H9 (cell line): ENCODE measurements around the gene SLC24A3. TPM values are rescaled to one million over a fixed set of nuclear protein-coding genes. Genes with fewer than 3 reads are reported as not detected.

Experiments
- DNase-seq: peaks from one replicate; pipeline ENCODE4 v3.0.0-alpha.2; 2017
- H2AFZ ChIP-seq: one replicate; pipeline ENCODE4 v1.6.1; 2013; ENCODE audit warnings: mild to moderate bottlenecking, low read length, control low read depth, moderate library complexity
- H2AK5ac ChIP-seq: 2 replicates; pipeline ENCODE4 v1.6.1; 2013; ENCODE audit warnings: low read length, control low read depth, mixed read lengths; ENCODE audit not compliant: insufficient read length
- H2BK120ac ChIP-seq: one replicate; pipeline ENCODE4 v1.6.1; 2013; ENCODE audit warnings: low read depth, mild to moderate bottlenecking, low read length, control low read depth, inconsistent platforms; ENCODE audit not compliant: poor library complexity, severe bottlenecking
- H2BK12ac ChIP-seq: 2 replicates; pipeline ENCODE4 v1.6.1; 2013; ENCODE audit warnings: low read length, control low read depth, mixed read lengths, low read depth; ENCODE audit not compliant: insufficient read length
- H2BK15ac ChIP-seq: 2 replicates; pipeline ENCODE4 v1.6.1; 2013; ENCODE audit warnings: low read depth, low read length, control low read depth
- H2BK20ac ChIP-seq: one replicate; pipeline ENCODE4 v1.6.1; 2013; ENCODE audit warnings: low read depth, mild to moderate bottlenecking, low read length, control low read depth, inconsistent platforms; ENCODE audit not compliant: poor library complexity, severe bottlenecking
- H2BK5ac ChIP-seq: 2 replicates; pipeline ENCODE4 v1.6.1; 2013; ENCODE audit warnings: low read length, control low read depth, mixed read lengths; ENCODE audit not compliant: insufficient read length
- H3K14ac ChIP-seq: 2 replicates; pipeline ENCODE4 v1.6.1; 2013; ENCODE audit warnings: low read length, control low read depth; ENCODE audit not compliant: insufficient read depth
- H3K18ac ChIP-seq: 2 replicates; pipeline ENCODE4 v1.6.1; 2013; ENCODE audit warnings: low read depth, mild to moderate bottlenecking, mixed read lengths, low read length, control low read depth; ENCODE audit not compliant: insufficient read length
- H3K23ac ChIP-seq: 2 replicates; pipeline ENCODE4 v1.6.1; 2013; ENCODE audit warnings: low read length, control low read depth, mixed read lengths, low read depth; ENCODE audit not compliant: insufficient read length
- H3K23me2 ChIP-seq: 2 replicates; pipeline ENCODE4 v1.6.1; 2013; ENCODE audit warnings: low read depth, mild to moderate bottlenecking, mixed read lengths, low read length, control low read depth; ENCODE audit not compliant: insufficient read length, poor library complexity, severe bottlenecking
- H3K27ac ChIP-seq: 2 replicates; pipeline ENCODE4 v1.5.1; 2013; ENCODE audit warnings: low read length, control low read depth, mixed read lengths, low read depth; ENCODE audit not compliant: insufficient read length
- H3K27me3 ChIP-seq: 2 replicates; pipeline ENCODE4 v1.6.1; 2013; ENCODE audit warnings: low read length, control low read depth, inconsistent platforms; ENCODE audit not compliant: insufficient read depth
- H3K4ac ChIP-seq: 2 replicates; pipeline ENCODE4 v1.6.1; 2013; ENCODE audit warnings: low read depth, mild to moderate bottlenecking, control low read depth, inconsistent platforms, low read length, moderate library complexity
- H3K4me1 ChIP-seq: 2 replicates; pipeline ENCODE4 v1.6.1; 2013; ENCODE audit warnings: low read length, control low read depth, inconsistent platforms; ENCODE audit not compliant: insufficient read depth
- H3K4me2 ChIP-seq: 2 replicates; pipeline ENCODE4 v1.6.1; 2013; ENCODE audit warnings: low read length, control low read depth, mixed read lengths; ENCODE audit not compliant: insufficient read length, insufficient read depth
- H3K56ac ChIP-seq: 2 replicates; pipeline ENCODE4 v1.6.1; 2013; ENCODE audit warnings: low read depth, mild to moderate bottlenecking, mixed read lengths, low read length, control low read depth; ENCODE audit not compliant: insufficient read length
- H3K79me1 ChIP-seq: 2 replicates; pipeline ENCODE4 v1.6.1; 2013; ENCODE audit warnings: low read depth, mild to moderate bottlenecking, moderate library complexity, low read length, control low read depth, inconsistent platforms; ENCODE audit not compliant: insufficient read depth, poor library complexity, severe bottlenecking
- H3K79me2 ChIP-seq: 2 replicates; pipeline ENCODE4 v1.6.1; 2013; ENCODE audit warnings: low read length, control low read depth, inconsistent platforms; ENCODE audit not compliant: insufficient read depth
- H3K9ac ChIP-seq: 2 replicates; pipeline ENCODE4 v1.6.1; 2013; ENCODE audit warnings: low read length, control low read depth, mixed read lengths; ENCODE audit not compliant: insufficient read length; ENCODE audit errors: extremely low read depth
- H3K9me3 ChIP-seq: one replicate; pipeline ENCODE4 v1.6.1; 2013; ENCODE audit warnings: low read depth, low read length, inconsistent platforms; ENCODE audit not compliant: control insufficient read depth
- H3T11ph ChIP-seq: one replicate; pipeline ENCODE4 v1.6.1; 2013; ENCODE audit warnings: mild to moderate bottlenecking, low read length, control low read depth, inconsistent platforms
- H4K20me1 ChIP-seq: one replicate; pipeline ENCODE4 v1.6.1; 2013; ENCODE audit not compliant: control insufficient read depth, insufficient read length, insufficient read depth
- H4K5ac ChIP-seq: 2 replicates; pipeline ENCODE4 v1.6.1; 2013; ENCODE audit warnings: low read depth, mild to moderate bottlenecking, mixed read lengths, low read length, control low read depth; ENCODE audit not compliant: insufficient read length
- H4K8ac ChIP-seq: replicated peaks from 2 replicates; pipeline ENCODE4 v1.6.1; 2013; ENCODE audit warnings: low read length, control low read depth, mixed read lengths, low read depth; ENCODE audit not compliant: insufficient read length
- H4K91ac ChIP-seq: 2 replicates; pipeline ENCODE4 v1.6.1; 2013; ENCODE audit warnings: low read depth, mild to moderate bottlenecking, moderate library complexity, mixed read lengths, low read length, control low read depth; ENCODE audit not compliant: insufficient read length
- H3K27ac Mint-ChIP-seq, 3 experiments: 2 replicates in 2 of 3; 3 replicates in 1 of 3; pipeline ENCODE4 v1.8.0; 2020 to 2021; ENCODE audit warnings: mixed read lengths in 3 of 3, mild to moderate bottlenecking in 1 of 3, moderate library complexity in 1 of 3
- H3K27me3 Mint-ChIP-seq: 2 replicates; pipeline ENCODE4 v1.8.0; 2021; ENCODE audit warnings: low read depth, mild to moderate bottlenecking, moderate library complexity, mixed read lengths
- H3K36me3 Mint-ChIP-seq, 3 experiments: 2 replicates in 2 of 3; 3 replicates in 1 of 3; pipeline ENCODE4 v1.8.0; 2020 to 2021; ENCODE audit warnings: low read depth in 3 of 3, mixed read lengths in 3 of 3; ENCODE audit not compliant: insufficient read depth in 1 of 3
- H3K4me1 Mint-ChIP-seq, 2 experiments: 2 replicates each; pipeline ENCODE4 v1.8.0; 2020; ENCODE audit warnings: mixed read lengths in 2 of 2
- H3K4me3 Mint-ChIP-seq, 2 experiments: 2 replicates in 1 of 2; 3 replicates in 1 of 2; pipeline ENCODE4 v1.8.0; 2020 to 2021; ENCODE audit warnings: mild to moderate bottlenecking in 2 of 2, mixed read lengths in 2 of 2, moderate library complexity in 1 of 2
- H3K9me3 Mint-ChIP-seq, 2 experiments: 2 replicates in 1 of 2; 3 replicates in 1 of 2; pipeline ENCODE4 v1.8.0; 2020; ENCODE audit warnings: mild to moderate bottlenecking in 2 of 2, mixed read lengths in 2 of 2, moderate library complexity in 1 of 2
- CTCF ChIP-seq: fragments of 200-600 bp; sonication (generic); conservative IDR thresholded peaks from 3 replicates; pipeline ENCODE4 v1.8.0; 2021; ENCODE audit warnings: antibody characterized with exemption, mild to moderate bottlenecking
- total RNA-seq: library from RNA; stranded (reverse); gene quantifications from 2 replicates; pipeline ENCODE4 v1.2.1, GENCODE V29; 2021

Gene SLC24A3
- total RNA-seq, 1 experiment from 2014 or later, result 0.83 TPM

- no peak overlapping the region for H3T11ph ChIP-seq
- H2BK5ac ChIP-seq, result no peak overlapping the region
- H3K4me2 ChIP-seq, result no peak overlapping the region
- H2AFZ ChIP-seq, result no peak overlapping the region
- no peak overlapping the region for H3K4me3 Mint-ChIP-seq
- H2BK20ac ChIP-seq, result no peak overlapping the region
- H2AK5ac ChIP-seq, result no peak overlapping the region
- H4K91ac ChIP-seq, result no peak overlapping the region
- H3K18ac ChIP-seq, result no peak overlapping the region
- H3K27ac ChIP-seq, result no peak overlapping the region
- no peaks in the 10 kb centered on the region for H4K20me1 ChIP-seq
- no peak for DNase-seq
- H3K23me2 ChIP-seq, result no peaks in the 10 kb centered on the region
- no peak overlapping the region for H3K23ac ChIP-seq
- no peaks in the 10 kb centered on the region for H3K79me2 ChIP-seq
- H3K27me3 ChIP-seq, result no peaks in the 10 kb centered on the region
- H3K9me3 Mint-ChIP-seq, result no peaks in the 10 kb centered on the region
- H3K4me1 ChIP-seq, result no peaks in the 10 kb centered on the region
- no peaks in the 10 kb centered on the region for H3K27me3 Mint-ChIP-seq
- H4K8ac ChIP-seq, result no peak overlapping the region
- H3K14ac ChIP-seq, result no peak overlapping the region
- no peak for TF ChIP-seq CTCF
- H3K4me1 Mint-ChIP-seq, result no peaks in the 10 kb centered on the region
- no peak overlapping the region for H3K4ac ChIP-seq
- H3K9ac ChIP-seq, result no peak overlapping the region
- no peaks in the 10 kb centered on the region for H3K9me3 ChIP-seq
- H4K5ac ChIP-seq, result no peak overlapping the region
- H2BK12ac ChIP-seq, result no peak overlapping the region
- H3K27ac Mint-ChIP-seq, result no peak overlapping the region
- no peaks in the 10 kb centered on the region for H3K36me3 Mint-ChIP-seq
- H2BK15ac ChIP-seq, result no peak overlapping the region
- no peaks in the 10 kb centered on the region for H3K79me1 ChIP-seq
- no peak overlapping the region for H2BK120ac ChIP-seq
- H3K56ac ChIP-seq, result no peak overlapping the region
Measured at GRCh38 chr20:19250346-19250745, 37.9 kb downstream of the SLC24A3 start.
